Adipose tissue (tissue), 3 donors: ENCODE data around the gene SEMA7A. TPM values are rescaled to one million over a fixed set of nuclear protein-coding genes. Genes with fewer than 3 reads are reported as not detected.

Source experiments
- H3K27ac ChIP-seq: one replicate; pipeline ENCODE4 v1.5.1; 2013; ENCODE audit warnings: low read depth, low read length
- WGBS, 3 donors: extraction: QIAGEN DNeasy Blood & Tissue Kit; methylation state at CpG; one replicate each; pipeline ENCODE4 v1.1.7; 2013; 5-methylcytosine and 5-hydroxymethylcytosine counted together
- polyA plus RNA-seq, 3 donors: library from polyadenylated mRNA; stranded (reverse); fragments of 200-250 nt; gene quantifications; one replicate each; pipeline ENCODE4 v1.2.3, GENCODE V29; 2013
- donor health status: healthy with polysubstance abuse.
- donor health status: Bipolar disorder and iron deficiency.
- donor health status: healthy.

SEMA7A gene
- polyA plus RNA-seq, 3 donors, result 0.75 to 3.0 (median 2.4) TPM

DNA sequence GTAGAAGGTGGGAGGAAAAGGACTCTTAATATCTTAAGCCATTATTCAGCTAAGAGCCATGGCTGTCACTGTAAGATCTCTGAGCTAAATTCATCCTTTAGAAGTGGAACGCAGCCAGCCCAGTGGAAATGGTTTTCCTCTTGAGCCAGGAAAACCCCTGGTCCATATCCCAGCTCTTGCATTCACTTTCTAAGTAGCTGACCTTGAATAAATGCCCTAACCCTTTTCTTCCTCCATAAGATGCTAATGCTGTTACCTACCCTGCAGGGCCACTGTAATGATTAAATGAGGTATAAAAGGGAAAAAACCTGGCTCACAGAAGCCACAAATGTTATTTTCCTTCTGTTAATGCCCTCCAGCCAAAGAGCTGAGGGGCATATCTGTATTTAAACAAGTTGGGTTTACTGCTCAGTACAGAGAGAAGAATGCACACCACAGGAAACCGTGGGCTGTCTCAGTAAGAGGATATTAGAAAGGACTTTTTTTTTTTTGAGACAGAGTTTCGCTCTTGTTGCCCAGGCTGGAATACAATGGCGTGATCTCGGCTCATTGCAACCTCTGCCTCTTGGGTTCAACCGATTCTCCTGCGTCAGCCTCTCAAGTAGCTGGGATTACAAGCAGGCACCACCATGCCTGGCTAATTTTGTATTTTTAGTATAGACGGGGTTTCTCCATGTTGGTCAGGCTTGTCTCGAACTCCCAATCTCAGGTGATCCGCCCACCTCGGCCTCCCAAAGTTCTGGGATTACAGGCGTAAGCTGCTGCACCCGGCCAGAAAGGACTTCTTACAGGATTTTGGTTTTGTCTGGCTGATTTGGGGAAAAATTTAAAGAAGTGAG is 20.4 kb upstream of the SEMA7A start:
- 81 to 86% (median 85%) methylated on average over 13 of the region's 13 CpGs for WGBS, 3 donors
- no peak overlapping the region for H3K27ac ChIP-seq

DNA sequence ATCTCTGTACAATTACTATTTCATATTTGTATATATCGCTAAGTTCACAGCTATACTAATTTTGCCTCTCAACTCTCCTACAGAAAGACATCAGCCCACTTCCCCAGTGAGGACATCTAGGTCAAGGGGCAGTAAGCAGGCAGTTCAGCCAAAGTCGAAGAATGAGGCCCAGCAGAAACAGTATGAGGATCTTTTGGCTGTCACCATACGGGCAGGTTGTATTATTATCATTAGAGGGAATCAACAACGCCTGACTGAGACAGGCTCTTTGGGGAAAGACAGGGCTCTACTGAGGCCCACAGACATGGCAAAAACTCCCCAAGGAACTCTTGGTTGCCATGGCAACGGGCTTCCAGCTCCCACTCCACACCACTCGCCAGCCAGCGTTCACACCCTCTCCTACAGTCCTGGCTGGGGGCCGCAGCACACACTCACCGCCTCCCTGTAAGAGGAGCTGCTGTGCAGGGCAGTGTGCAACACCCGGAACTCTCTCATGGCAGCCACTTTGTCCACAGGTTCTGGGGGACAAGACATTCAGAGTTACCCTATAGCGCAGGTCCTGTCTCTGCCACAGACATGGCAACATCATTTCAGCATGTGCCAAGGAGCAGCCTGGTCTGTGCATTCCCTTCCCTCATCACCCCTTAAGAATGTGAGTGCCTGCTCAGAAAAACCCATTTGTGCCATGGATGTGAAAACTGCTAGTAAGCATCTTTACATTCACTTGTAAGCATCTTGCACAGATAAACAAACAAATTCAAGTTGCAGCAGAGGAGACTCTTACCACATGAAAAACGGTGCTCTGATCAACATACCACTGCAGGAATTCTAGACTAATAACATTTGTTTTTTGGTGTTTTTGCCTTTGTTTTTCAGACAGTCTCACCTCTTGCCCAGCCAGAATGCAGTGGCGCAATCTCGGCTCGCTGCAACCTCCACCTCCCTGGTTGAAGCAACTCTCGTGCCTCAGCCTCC is 18.4 kb upstream of the SEMA7A start:
- H3K27ac ChIP-seq, result no peak overlapping the region
- 78 to 84% (median 80%) methylated on average over 16 of the region's 16 CpGs for WGBS, 3 donors

DNA sequence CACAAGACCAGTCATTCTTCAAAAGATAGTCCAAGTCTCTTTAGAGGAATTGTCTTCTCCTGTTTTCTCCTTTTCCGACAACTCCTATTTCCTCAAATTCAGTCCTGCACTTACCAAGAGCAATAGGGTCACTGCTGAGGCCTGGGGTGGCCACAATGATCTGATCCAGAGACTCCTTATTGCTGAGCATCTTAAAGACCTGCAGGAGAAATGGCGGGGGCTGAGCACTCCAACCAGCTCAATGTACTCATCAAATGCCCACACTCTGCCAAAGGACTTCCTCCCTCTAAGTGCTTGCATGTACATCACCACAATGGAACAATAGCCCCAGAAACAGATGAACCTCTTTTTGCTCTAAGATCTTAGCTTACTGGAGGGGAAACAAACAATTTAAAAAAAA is 17.6 kb upstream of the SEMA7A start:
- 88 to 95% (median 94%) methylated on average over 2 of the region's 2 CpGs for WGBS, 3 donors
- H3K27ac ChIP-seq, result no peak overlapping the region

DNA sequence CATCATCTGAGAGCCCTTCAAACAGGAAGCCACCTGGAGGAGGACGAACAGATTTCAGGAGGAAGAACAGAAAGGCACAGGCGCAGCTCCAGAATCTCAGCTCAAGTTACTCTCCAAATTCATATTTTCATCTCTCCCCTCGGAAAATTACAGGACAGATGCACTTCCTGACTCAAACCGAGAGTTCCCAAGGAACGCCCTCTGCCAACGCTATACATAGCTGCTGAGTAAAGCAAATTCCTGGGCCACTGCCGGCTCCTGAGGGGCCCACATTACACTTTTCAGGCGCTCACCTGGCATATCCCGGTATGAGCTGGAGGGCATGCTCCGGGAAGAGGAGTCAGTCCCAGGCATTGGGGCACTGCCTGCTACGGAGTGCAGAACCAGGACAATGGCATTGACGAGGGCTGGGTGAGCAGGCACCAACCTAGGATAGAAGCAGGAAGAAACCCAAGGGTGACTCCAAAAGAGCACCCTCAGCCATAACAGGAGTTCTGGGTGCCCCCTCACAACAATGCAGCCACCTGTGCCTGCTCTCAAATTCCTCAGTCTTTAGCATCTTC is 16.0 kb upstream of the SEMA7A start:
- 91 to 92% (median 92%) methylated on average over 12 of the region's 12 CpGs for WGBS, 3 donors
- H3K27ac ChIP-seq, result no peak overlapping the region

DNA sequence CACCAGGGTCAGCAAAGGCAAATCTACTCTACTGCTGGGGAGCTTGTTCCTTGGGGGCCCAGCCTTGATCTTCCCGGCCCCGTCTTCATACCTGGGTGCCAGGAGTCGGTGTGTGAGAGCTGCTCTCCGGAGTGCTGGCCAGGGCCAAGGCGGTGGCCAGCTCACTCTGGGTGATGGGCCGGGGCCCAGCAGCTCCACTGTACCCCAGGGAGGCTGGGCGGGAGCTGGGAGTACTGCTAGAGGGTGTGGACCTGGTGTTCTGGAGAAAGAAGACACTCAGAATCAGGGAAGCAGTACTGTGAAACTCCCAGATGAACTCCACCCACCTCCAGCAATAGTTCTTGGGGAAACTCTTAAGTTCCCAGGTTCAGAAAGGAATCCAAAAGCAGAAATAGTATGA is 15.3 kb upstream of the SEMA7A start:
- H3K27ac ChIP-seq, result no peak overlapping the region
- WGBS, 3 donors, result 82 to 92% (median 90%) methylated on average over 7 of the region's 7 CpGs

DNA sequence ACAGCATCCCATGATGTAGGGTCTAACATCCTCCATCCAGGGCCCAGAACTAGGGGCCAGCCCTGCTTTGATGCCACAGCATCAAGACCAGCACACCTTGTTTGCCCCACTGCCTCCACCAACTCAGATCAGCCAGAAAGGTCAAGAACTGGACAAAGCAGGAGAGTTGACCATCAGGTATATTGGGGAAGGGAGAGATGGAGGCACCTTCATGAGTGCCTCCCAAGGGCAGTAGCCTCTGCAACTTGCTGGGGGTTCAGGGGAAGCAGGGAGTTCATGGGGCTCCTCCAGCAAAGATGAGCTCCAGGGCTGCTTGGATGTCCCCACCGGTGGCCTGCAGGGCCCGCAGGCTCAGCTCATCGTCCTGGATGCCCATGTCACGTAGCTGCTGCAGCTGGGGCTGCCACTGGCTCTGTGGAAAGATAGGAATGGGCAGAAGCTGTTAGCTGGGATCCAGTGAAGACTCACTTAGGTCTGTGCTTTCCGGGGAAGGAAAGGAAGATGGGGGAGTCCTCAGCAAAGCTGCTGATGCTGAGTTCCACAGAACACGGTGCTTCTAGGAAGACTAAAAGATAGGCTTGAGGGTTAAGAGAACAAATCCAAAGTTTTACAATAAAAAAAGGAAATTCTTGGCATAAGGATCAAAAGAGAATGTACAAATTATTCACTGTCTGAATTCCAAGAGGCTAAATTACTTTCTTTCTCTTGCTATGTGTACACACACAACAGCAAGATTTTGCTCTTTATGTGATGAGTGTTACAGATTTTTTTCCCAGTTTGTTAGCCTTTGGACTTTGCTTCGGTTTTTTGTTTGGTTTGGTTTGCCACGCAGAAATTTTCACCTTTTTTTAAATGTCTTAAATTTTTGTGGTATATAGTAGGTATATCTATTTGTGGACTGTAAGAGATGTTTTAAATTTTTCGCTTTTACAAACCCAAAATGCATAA is 12.3 kb upstream of the SEMA7A start:
- H3K27ac ChIP-seq, result no peak overlapping the region
- 88 to 91% (median 91%) methylated on average over 9 of the region's 9 CpGs for WGBS, 3 donors

DNA sequence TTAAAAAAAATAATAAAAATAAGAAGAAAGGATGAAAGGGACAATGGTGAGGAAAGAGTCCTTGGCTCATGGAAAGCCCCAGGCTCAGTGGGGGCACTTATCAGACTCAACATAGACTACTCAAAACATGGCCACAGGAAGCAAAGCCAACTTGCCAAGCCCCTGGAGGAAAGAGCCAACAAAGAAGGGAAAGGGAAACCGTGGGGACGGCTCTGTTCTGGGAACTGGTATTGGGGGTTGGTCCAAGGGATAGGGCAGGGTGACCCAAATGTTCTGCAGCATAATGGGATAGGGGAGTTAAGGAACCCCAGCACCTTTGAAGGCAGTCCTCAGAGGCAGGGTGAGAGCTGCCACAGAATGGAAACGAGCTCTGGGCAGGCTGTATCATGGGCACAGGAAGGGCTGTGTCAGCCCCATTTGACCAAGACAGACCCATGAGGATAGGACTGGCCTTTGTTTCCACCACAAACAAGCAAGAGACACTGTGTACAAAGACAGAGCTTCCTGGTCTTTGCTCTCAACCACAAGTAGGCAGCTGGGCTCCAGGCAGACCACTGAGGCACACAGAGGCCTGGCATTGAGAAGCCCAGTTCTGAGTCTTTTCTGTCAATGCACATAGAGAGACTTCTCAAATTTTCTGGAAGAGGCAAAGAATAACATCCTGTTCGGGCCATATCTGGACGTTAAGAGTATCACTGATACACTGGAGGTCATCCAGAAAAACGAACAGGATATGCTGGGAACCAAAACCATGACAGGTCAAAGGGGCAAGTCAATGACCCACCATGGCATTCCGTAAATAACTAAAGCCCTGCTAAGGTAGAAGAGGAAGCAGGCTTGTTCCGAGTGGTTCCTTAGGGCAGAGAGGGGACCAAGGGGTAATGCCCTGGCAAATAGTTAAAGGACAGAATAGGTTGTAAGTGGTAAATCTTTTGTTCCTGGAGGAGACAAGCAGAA is 10.6 kb upstream of the SEMA7A start:
- 63 to 74% (median 64%) methylated on average over 8 of the region's 8 CpGs for WGBS, 3 donors

DNA sequence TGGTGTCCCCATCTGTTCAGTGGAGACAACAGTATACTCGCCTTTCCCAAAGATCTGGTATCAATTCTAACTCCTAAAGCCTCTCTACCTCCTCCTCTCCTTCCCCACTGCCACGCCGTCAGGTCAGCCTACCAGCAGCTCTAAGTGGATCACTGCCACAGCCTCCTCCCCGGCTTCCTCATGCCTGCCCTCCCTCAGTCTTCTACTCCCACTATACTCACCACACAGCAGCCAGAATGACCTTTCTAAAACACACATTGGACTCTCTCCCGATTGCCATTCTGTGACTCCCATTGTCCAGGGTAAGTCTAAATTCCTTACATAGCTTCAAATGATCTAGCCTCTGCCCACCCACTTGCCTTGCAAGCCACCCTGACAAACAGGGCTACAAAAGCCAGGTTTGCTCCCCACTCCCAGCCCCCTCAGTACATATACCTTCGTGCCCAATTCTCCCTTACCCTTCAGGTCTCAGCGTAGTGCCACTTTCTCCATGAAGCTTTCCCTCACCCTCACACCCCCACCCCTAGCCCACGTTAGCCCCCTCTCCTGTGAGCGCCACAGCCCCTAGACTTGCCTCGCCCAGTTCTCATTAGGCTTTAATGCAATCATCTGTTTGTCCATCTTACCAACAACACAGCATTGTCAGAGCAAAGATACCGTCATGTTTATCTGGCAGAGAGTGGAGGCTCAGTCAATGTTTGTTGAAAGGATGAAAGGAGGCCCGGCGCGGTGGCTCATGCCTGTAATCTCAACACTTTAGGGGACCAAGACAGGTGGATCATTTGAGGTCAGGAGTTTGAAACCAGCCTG is 9.5 kb upstream of the SEMA7A start:
- WGBS, 3 donors, result 69 to 80% (median 77%) methylated on average over 14 of the region's 14 CpGs

More for the DNA sequence above, 10.6 kb upstream of the SEMA7A start:
- no peak overlapping the region for H3K27ac ChIP-seq

DNA sequence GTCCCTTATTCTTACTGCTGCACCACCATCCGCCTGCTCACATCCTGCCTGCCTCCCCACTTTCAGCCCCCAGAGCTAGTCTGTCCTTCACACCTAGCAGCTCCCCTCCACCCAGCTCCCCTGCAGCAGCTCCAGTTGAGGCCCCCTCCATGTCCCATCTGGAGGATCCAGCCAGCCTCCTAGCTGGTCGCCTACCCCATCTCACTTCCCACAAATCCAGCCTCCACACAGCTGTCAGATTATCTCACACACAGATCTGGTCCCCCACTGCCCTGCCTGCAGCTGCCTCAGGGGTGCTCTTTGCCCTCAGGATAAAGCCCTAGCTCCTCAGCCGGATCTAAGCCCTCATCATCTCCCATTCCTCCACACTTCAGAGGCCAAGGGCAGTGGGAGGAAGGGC is 8.8 kb upstream of the SEMA7A start:
- no peak overlapping the region for H3K27ac ChIP-seq
- 72 to 73% (median 73%) methylated on average over 3 of the region's 3 CpGs for WGBS, 3 donors

More for the DNA sequence above, 9.5 kb upstream of the SEMA7A start:
- H3K27ac ChIP-seq, result no peak overlapping the region

DNA sequence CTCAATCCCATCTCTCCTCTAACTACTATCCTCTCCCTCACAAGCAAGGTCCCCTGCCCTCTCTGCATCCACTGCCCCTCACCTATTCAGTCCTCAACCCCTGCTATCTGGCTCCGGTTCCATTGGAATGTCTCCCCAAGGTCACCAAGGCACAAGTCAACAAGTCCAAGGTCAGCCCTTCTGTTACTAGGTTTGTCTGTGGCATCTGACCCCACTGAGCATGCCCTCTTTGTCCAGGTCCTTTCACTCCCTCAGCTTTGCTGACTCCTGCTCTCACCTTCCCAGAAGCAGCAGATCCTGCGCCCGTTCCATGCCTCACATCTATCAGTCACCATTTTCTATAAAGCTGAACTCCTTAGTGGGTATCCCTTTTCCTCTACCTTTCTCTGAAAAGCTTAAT is 8.3 kb upstream of the SEMA7A start:
- no peak overlapping the region for H3K27ac ChIP-seq
- WGBS, 3 donors, result 55 to 89% (median 78%) methylated on average over 3 of the region's 3 CpGs

DNA sequence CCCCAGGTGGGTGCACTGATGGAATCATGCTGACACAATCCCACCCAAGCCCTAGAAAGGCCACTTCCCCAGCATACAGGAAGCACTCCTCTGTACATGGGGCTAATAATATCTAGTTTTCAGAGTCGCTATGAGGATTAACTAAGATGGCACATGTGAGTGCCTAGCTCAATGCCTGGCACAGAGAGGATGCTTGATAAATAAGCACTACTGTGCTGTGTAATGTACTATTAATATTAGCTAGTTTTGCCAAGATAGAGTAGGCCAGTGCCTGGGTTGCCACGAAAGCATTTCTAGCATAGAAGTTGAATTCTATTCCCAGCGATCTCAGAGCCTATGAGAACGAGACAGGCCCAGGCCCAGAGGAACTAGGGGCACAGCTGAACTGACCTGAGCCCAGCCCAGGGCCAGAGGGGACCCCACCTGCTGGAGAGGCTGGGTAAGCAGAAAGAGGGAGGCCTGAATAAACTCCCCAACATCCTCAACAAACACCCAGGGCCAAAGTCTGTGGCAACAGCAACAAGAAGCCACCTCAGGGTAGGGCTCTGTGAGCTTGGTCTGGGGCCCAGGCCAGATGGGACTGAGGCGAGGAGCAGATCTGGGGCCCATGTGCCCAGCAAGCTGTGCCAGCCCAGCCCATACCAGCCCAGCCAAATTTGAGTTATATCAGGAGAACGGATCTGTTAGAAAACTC is 7.6 kb upstream of the SEMA7A start:
- no peak overlapping the region for H3K27ac ChIP-seq

DNA sequence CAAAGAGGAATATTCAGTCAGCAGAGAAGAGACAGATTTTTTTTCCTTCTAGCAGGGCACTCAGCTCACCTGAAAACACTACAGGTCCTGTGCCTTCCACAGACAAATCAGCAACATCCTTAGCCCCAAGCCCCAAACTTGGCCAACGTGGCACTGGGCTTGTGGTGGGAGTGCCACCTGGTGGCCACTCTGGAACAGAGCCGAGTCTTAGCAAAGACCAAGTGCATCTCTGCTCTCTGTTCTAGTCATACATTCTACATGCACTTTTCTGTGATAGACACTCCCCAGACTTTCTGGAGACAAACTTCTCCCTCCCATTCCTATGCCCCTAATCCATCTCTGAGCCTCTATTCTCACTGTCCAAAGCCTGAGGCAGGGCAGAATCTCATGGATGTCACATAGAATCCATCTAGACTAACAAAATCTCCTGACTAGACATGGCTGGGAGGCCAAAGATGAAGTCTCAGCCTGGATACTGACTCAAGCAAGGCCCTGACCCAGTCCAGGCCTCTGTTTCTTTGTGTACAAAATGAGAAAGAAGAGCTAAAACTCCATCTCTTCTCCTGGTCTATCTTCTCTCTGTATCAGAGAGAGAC is 5.1 kb upstream of the SEMA7A start:
- 0% methylated on average over 2 of the region's 2 CpGs for WGBS, 3 donors
- H3K27ac ChIP-seq, result no peak overlapping the region

More for the DNA sequence above, 7.6 kb upstream of the SEMA7A start:
- 83 to 92% (median 89%) methylated on average over 6 of the region's 6 CpGs for WGBS, 3 donors

DNA sequence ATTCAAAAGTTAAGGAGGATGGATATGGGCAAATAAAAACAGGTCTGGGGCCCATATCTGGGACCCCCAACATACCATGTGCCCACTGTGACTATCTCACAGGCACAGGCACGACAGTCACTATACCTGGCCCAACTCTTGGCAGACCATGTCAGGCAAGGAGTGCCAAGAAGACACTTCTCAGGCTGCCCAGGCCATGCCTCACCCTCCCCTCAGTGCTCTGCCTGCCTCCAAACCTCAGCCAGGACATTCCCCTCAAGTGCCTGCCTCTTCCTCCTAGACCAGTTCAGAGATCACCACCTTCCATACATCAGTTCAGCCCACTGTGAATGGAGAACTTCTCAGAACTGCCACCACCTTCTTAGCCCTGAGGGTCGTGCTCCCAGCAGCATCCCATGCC is 4.4 kb upstream of the SEMA7A start:
- 48 to 50% (median 50%) methylated on average over 2 of the region's 2 CpGs for WGBS, 3 donors

DNA sequence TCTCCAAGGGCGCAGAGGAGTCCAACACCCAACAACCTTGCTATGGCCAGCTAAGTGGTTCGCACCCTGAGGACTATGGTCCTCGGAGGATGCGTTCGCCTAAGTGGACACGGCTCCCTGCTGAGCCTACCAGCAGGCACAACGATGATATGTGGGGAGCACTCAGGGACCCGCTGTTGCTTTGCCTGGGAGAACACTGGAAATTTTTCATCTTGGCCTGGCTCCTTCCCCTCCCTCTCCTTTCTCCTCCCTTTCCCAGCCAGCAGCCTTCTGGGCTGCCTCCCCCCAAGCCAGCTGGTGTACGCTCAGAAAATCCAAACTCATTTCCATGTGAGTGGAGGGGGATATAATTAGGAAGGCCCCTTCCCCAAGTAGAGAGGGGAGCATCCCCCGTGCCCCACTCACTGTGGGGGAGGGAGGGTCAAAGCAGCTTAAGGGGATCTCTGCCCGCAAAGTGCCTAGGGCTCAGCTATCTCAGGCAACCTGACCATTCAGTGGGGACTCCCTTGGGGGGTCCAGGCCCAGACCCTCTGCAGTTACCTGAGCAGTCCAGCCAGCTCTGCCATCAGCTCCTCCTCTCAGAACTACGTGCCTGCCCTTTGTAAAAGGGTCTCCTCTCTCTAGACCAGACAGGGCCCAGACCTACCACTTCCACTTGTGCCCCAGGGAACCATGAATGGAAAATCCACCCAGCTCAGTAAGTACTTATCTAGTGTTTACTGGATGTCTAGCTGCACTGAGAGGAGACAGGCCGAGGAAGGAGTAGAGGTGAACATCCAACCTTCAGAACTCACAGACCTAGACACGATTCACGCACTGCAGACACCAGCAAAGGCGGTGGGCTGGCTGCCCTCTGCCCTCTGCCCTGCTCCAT is 742 bp upstream of the SEMA7A start:
- WGBS, 3 donors, result 62 to 76% (median 66%) methylated on average over 16 of the region's 16 CpGs
- H3K27ac ChIP-seq, result no peak overlapping the region

More for the DNA sequence above, 4.4 kb upstream of the SEMA7A start:
- no peak overlapping the region for H3K27ac ChIP-seq
